Body of pancreas (tissue), 4 donors: ENCODE measurements around the gene KCNAB1. TPM values are rescaled to one million over a fixed set of nuclear protein-coding genes. Genes with fewer than 3 reads are reported as not detected.

Source experiments
- ATAC-seq: fragments of 150-250 bp; one replicate; pipeline ENCODE4 v1.9.1; 2016
- DNase-seq, 4 donors: peaks; one replicate each; pipeline ENCODE4 v3.0.0-alpha.2; 2019
- H3K27ac ChIP-seq, 4 donors: fragments of 200-600 bp; sonication (generic); 1 replicate in 3 of 4; 2 replicates in 1 of 4; pipeline versions ENCODE4 v1.5.1 to v1.6.1; 2016 to 2019; ENCODE audit warnings: mild to moderate bottlenecking in 1 of 4, mixed read lengths in 1 of 4, moderate library complexity in 1 of 4
- H3K27me3 ChIP-seq, 2 donors: fragments of 200-600 bp; sonication (generic); one replicate each; pipeline ENCODE4 v1.6.0; 2016; ENCODE audit warnings: mild to moderate bottlenecking in 1 of 2
- H3K36me3 ChIP-seq, 2 donors: fragments of 200-600 bp; sonication (generic); replicated peaks in 1 of 2; 2 replicates each; pipeline ENCODE4 v1.5.1; 2016; ENCODE audit warnings: low read depth in 2 of 2; ENCODE audit not compliant: insufficient read depth in 1 of 2
- H3K4me1 ChIP-seq: fragments of 200-600 bp; sonication (generic); one replicate; pipeline ENCODE4 v1.6.0; 2016
- H3K4me3 ChIP-seq, 2 donors: fragments of 200-600 bp; sonication (generic); 1 replicate in 1 of 2; 2 replicates in 1 of 2; pipeline ENCODE4 v1.5.1; 2016 to 2019
- H3K9me3 ChIP-seq, 3 donors: fragments of 200-600 bp; sonication (generic); 1 replicate in 2 of 3; 2 replicates in 1 of 3; pipeline ENCODE4 v1.5.1; 2016
- CTCF ChIP-seq, 7 experiments: fragments of 450-650 bp in 4 of 7; fragments of 200-600 bp in 3 of 7; sonication (generic) in 3 of 7; IDR thresholded peaks; one replicate each; pipeline ENCODE4 v1.5.1; 2016 to 2019; ENCODE audit warnings: antibody characterized with exemption in 7 of 7
- POLR2A ChIP-seq, 3 donors: fragments of 450-650 bp; IDR thresholded peaks; one replicate each; pipeline ENCODE4 v1.6.1; 2016; ENCODE audit warnings: antibody characterized with exemption in 3 of 3, mild to moderate bottlenecking in 2 of 3
- WGBS, 2 donors: methylation state at CpG; one replicate each; pipeline ENCODE4 v1.1.5; 2017; 5-methylcytosine and 5-hydroxymethylcytosine counted together
- intact Hi-C: fragments of 100-400 bp; cut with DNase I; formaldehyde crosslinking; loops from one replicate; pipeline ENCODE4 v1.15.1; 2023
- total RNA-seq, 2 donors: library from RNA; depleted of rRNA; stranded (reverse); fragments of >200 nt; gene quantifications; one replicate each; pipeline ENCODE4 v1.1.0, GENCODE V29; 2016

KCNAB1 gene
- total RNA-seq, 2 donors from 2014 or later: 5.2 to 5.3 TPM

- no peak for ATAC-seq
- TF ChIP-seq CTCF (IDR thresholded peaks at IDR 0.05) (no peak), POLR2A (IDR thresholded peaks at IDR 0.05) (no peak)
- H3K9me3 ChIP-seq: no peaks in the 10 kb centered on the region
- no peaks in the 10 kb centered on the region for H3K27me3 ChIP-seq
- WGBS, 2 donors: 62 to 70% methylated on average over 6 of the region's 6 CpGs
- H3K36me3 ChIP-seq: no peaks in the 10 kb centered on the region
- intact Hi-C loops: no loop called here
- H3K4me3 ChIP-seq: no peak overlapping the region
- DNase-seq: no peak
- H3K27ac ChIP-seq: no peak overlapping the region
- no peaks in the 10 kb centered on the region for H3K4me1 ChIP-seq
Measured at GRCh38 chr3:156341831-156342416, 221.5 kb downstream of the KCNAB1 start.

GRCh38 chr3:156344215-156344614 is 223.8 kb downstream of the KCNAB1 start:
- 71 to 86% methylated on average over 7 of the region's 7 CpGs for WGBS, 2 donors
- intact Hi-C loops: no loop called here
- ATAC-seq (no peak), DNase-seq (no peak)
- TF ChIP-seq CTCF (IDR thresholded peaks at IDR 0.05) (no peak), POLR2A (IDR thresholded peaks at IDR 0.05) (no peak)
- Histone ChIP-seq H3K9me3 (no peaks in the 10 kb centered on the region), H3K36me3 (no peaks in the 10 kb centered on the region), H3K27ac (no peak overlapping the region), H3K4me3 (no peak overlapping the region), H3K4me1 (no peaks in the 10 kb centered on the region), H3K27me3 (no peaks in the 10 kb centered on the region)

DNA sequence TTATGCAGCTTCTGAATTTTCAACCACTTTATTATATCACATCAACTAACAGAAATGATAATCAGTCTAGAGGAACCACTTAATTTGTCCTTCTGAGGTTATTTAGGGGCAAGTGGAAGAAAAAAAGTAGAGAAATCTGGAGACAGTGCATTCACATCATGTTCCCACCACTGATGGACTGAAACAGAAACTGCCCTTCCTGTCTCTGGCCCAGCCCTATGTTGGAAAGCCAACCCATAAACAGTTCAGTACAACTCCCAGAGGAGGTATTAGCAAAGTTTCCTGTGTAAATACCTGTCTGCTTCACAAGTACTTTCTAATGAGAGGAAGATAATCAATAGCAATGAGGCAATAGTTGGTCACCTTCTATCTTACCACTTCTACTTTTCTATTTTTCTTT is 228.7 kb downstream of the KCNAB1 start:
- no peaks in the 10 kb centered on the region for H3K27me3 ChIP-seq
- H3K27ac ChIP-seq: no peak overlapping the region
- DNase-seq: no peak
- H3K36me3 ChIP-seq: no peaks in the 10 kb centered on the region
- intact Hi-C loops: no loop called here
- H3K9me3 ChIP-seq: no peaks in the 10 kb centered on the region
- H3K4me3 ChIP-seq: no peak overlapping the region
- ATAC-seq: no peak
- no peak for TF ChIP-seq POLR2A (IDR thresholded peaks at IDR 0.05)
- no peak for TF ChIP-seq CTCF (IDR thresholded peaks at IDR 0.05)
- H3K4me1 ChIP-seq: no peaks in the 10 kb centered on the region

- no peak overlapping the region for H3K4me3 ChIP-seq
- H3K4me1 ChIP-seq: no peaks in the 10 kb centered on the region
- H3K9me3 ChIP-seq: no peaks in the 10 kb centered on the region
- no peaks in the 10 kb centered on the region for H3K36me3 ChIP-seq
- ATAC-seq (no peak), DNase-seq (no peak)
- intact Hi-C loops: no loop called here
- TF ChIP-seq POLR2A (IDR thresholded peaks at IDR 0.05) (no peak), CTCF (IDR thresholded peaks at IDR 0.05) (no peak)
- no peak overlapping the region for H3K27ac ChIP-seq
- no peaks in the 10 kb centered on the region for H3K27me3 ChIP-seq
Measured at GRCh38 chr3:156349978-156350377, 229.6 kb downstream of the KCNAB1 start.

DNA sequence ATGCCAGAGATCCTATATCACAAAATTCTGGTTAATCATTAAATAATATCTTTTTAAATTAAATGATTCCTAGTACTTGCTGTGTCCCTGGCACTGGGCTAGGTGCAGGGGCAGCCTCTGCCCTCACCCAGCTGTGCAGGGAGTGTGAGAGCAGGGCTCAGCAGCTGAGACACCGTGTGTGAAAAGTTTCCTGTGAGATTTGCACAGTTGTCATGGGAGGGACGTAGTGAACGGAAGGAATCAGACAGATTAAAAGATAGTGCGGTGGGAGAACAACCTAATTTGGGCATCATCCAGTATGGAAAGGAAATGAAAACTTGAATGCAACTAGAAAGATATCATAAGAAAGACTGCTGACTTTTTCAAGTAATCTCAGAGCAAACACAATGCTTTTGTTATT is 230.4 kb downstream of the KCNAB1 start:
- Histone ChIP-seq H3K36me3 (no peaks in the 10 kb centered on the region), H3K4me1 (no peaks in the 10 kb centered on the region), H3K27me3 (no peaks in the 10 kb centered on the region), H3K9me3 (no peaks in the 10 kb centered on the region), H3K27ac (no peak overlapping the region), H3K4me3 (no peak overlapping the region)
- ATAC-seq: no peak
- DNase-seq: no peak
- intact Hi-C loops: no loop called here
- TF ChIP-seq POLR2A (IDR thresholded peaks at IDR 0.05): no peak
- no peak for TF ChIP-seq CTCF (IDR thresholded peaks at IDR 0.05)
- WGBS, 2 donors: 24 to 36% methylated on average over 4 of the region's 4 CpGs
